ENCODE data around the gene LRRC28. TPM values are rescaled to one million over a fixed set of nuclear protein-coding genes. Genes with fewer than 3 reads are reported as not detected.

LRRC28 gene
- total and polyA plus RNA-seq, 10 of the 15 experiments (the other 5 are each of a cell fraction or from before 2014, with no cell fraction given) = 21.3 to 54.9 (median 27.7) TPM

GRCh38 chr15:99336794-99337193 lies 85.5 kb downstream of the LRRC28 start (continued):
- TF ChIP-seq MEF2A (IDR thresholded peaks at IDR 0.05; ENCODE audit: insufficient read depth, low read depth, low read length) (no peak), ATF7 (IDR thresholded peaks at IDR 0.05; ENCODE audit: low read depth) (no peak), TCF3 (IDR thresholded peaks at IDR 0.05; ENCODE audit: borderline replicate concordance, insufficient read depth, low read depth, low read length) (no peak), SMC3 (IDR thresholded peaks at IDR 0.05; ENCODE audit: borderline replicate concordance, low read length) (no peak), NFYB (IDR thresholded peaks at IDR 0.05; ENCODE audit: insufficient read depth, low read depth, low read length) (no peak)

GRCh38 chr15:99340347-99340746 lies 89.1 kb downstream of the LRRC28 start:
- no peak for FAIRE-seq
- Histone ChIP-seq H3K27ac (ENCODE audit: control insufficient read depth, insufficient read depth) (no peak overlapping the region), H3K4me1 (ENCODE audit: control insufficient read depth, insufficient read depth, low read length) (peaks cover 8% of the 10 kb centered on the region), H3K9me3 (replicated peaks; ENCODE audit: control insufficient read depth, insufficient read depth, low read length) (no peaks in the 10 kb centered on the region), H3K79me2 (ENCODE audit: control insufficient read depth, insufficient read depth, low read length) (no peaks in the 10 kb centered on the region), H2AFZ (ENCODE audit: control insufficient read depth, low read depth, low read length) (no peak overlapping the region), H3K9ac (ENCODE audit: control insufficient read depth, insufficient read depth, low read length) (no peak overlapping the region), H3K4me2 (ENCODE audit: control insufficient read depth, insufficient read depth) (no peak overlapping the region), H4K20me1 (ENCODE audit: control insufficient read depth, insufficient read depth) (no peaks in the 10 kb centered on the region), H3K4me3 (no peak overlapping the region), H3K36me3 (ENCODE audit: control insufficient read depth in 2 of 2, insufficient read depth in 2 of 2, low read length in 1 of 2) (0 out of 4 replicates have a peak, but pooled peaks cover 0 to 2% of the 10 kb centered on the region in 2 experiments), H3K27me3 (replicated peaks in 1 of 2; ENCODE audit: control insufficient read depth in 2 of 2, insufficient read depth in 2 of 2, low read length in 1 of 2) (no peaks in the 10 kb centered on the region)
- SMC1A ChIA-PET (ENCODE audit: uncharacterized antibody, unreplicated experiment) = interaction anchor here (1.3 to 1.6 kb wide), 2 partner anchors 361 to 364 kb away, joined by 3 to 5 read pairs; no protein-coding TSS in a partner anchor
- TF ChIP-seq CTCF (IDR thresholded peaks at IDR 0.05 in 2 of 3, conservative IDR thresholded peaks at IDR 0.05 in 1 of 3; ENCODE audit: control insufficient read depth in 2 of 3, extremely low read depth in 1 of 3, insufficient read depth in 1 of 3, low read depth in 3 of 3, low read length in 3 of 3) = no peak
- TF ChIP-seq HDGF (IDR thresholded peaks at IDR 0.05) = no peak
- no peak for TF ChIP-seq IKZF1 (conservative IDR thresholded peaks at IDR 0.05)
- no peak for TF ChIP-seq ZBTB33 (IDR thresholded peaks at IDR 0.05)
- TF ChIP-seq HDAC6 (IDR thresholded peaks at IDR 0.05; ENCODE audit: unreplicated experiment) = no peak
- TF ChIP-seq ELK1 (IDR thresholded peaks at IDR 0.05; ENCODE audit: low read depth, low read length) = no peak
- no peak for TF ChIP-seq SIX5 (IDR thresholded peaks at IDR 0.05; ENCODE audit: low read depth, low read length, severe bottlenecking)
- no peak for TF ChIP-seq HSF1 (IDR thresholded peaks at IDR 0.05; ENCODE audit: low read depth, low read length)
- TF ChIP-seq SREBF2 (IDR thresholded peaks at IDR 0.05; ENCODE audit: low read length) = no peak
- POLR2A ChIA-PET = interaction anchor here (1.0 kb wide), 1 partner anchor 9 kb away, joined by 3 read pairs; no protein-coding TSS in a partner anchor
- no TSS peak for BruUV-seq (replicated peaks)
- 59% methylated on average over 3 of the region's 3 CpGs for WGBS (ENCODE audit: insufficient coverage, insufficient replicate concordance, low lambda C conversion rate, missing lambda C conversion rate)
- in situ Hi-C loops (cut with MboI) = no loop called here
- no peak for DNase-seq (ENCODE audit: low read depth, low spot score)
- intact Hi-C loops (cut with micrococcal nuclease; ENCODE audit: unreplicated experiment) = loop anchor here (10.0 kb wide), 1 partner anchor 364 kb away; no protein-coding TSS in a partner anchor
- CTCF ChIA-PET = interaction anchor here (0.9 kb wide), 2 partner anchors 8 to 364 kb away, joined by 3 read pairs; no protein-coding TSS in a partner anchor
- ATAC-seq = no peak
- RAD21 ChIA-PET (ENCODE audit: unreplicated experiment) = interaction anchor here (1.0 to 1.5 kb wide), 3 partner anchors 31 to 363 kb away, joined by 3 to 7 read pairs (median 4); no protein-coding TSS in a partner anchor
